A549 (cell line): ENCODE measurements around the gene KSR2.

Experiments used
- JUN ChIP-seq, 2 experiments: fragments of >200 bp; sonication (Bioruptor Twin); formaldehyde crosslinking; IDR thresholded peaks; 2 replicates in 1 of 2; 3 replicates in 1 of 2; pipeline ENCODE4 v1.6.1; 2016 to 2017
- JUNB ChIP-seq: fragments of >200 bp; sonication (Bioruptor Twin); formaldehyde crosslinking; IDR thresholded peaks from 2 replicates; pipeline ENCODE4 v1.6.1; 2016
- POLR2A ChIP-seq: IDR thresholded peaks from 2 replicates; pipeline ENCODE4 v1.6.1; 2012; ENCODE audit warnings: mild to moderate bottlenecking, low read length
- TF ChIP-seq, protein P1 (sequence below): fragments of >200 bp; sonication (Bioruptor Twin); formaldehyde crosslinking; IDR thresholded peaks from 3 replicates; pipeline ENCODE4 v1.5.1; 2016
- TF ChIP-seq, protein P2 (sequence below): fragments of 250-450 bp; sonication (Bioruptor Pico); IDR thresholded peaks from 2 replicates; pipeline ENCODE4 v1.5.0; 2021; ENCODE audit warnings: mild to moderate bottlenecking, moderate library complexity, borderline replicate concordance

DNA sequence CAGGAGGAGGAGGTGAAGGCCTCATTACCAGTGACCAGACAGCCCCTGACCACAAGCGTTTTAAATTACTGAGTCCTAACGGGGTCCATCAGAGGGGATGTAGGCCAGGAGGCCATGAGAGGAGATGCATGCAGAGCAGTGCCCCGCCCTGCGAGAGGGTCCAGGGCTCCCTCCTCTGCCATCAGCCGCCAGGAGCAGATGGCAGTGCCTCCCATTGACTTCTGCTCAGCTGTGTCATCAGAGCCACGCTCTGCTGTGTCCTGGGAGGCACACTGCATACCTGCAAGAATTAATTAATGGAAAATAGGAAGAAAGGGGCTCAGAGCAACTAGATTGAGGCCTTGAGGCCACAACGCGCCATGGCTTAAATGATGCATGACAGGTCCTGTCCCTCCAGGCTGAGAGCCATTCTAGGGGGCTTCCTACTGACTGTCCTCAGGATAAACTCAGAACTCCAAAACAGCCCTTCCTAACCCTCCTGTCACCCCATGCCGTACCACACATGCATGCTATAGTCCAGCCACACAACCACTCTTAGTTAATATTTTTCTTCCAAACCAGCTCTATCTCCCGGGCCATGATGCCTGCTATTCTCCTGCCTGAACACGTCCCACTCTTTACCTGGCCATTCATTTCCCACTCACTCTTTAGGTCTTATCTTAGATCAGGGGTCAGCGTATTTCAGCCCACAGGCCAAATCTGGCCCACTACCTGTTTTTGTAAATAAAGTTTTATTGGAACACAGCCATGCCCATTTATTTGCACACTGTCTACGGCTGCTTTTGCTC, 235.8 kb downstream of the KSR2 start:
- TF ChIP-seq POLR2A, result no peak
- TF ChIP-seq, protein P1, sequence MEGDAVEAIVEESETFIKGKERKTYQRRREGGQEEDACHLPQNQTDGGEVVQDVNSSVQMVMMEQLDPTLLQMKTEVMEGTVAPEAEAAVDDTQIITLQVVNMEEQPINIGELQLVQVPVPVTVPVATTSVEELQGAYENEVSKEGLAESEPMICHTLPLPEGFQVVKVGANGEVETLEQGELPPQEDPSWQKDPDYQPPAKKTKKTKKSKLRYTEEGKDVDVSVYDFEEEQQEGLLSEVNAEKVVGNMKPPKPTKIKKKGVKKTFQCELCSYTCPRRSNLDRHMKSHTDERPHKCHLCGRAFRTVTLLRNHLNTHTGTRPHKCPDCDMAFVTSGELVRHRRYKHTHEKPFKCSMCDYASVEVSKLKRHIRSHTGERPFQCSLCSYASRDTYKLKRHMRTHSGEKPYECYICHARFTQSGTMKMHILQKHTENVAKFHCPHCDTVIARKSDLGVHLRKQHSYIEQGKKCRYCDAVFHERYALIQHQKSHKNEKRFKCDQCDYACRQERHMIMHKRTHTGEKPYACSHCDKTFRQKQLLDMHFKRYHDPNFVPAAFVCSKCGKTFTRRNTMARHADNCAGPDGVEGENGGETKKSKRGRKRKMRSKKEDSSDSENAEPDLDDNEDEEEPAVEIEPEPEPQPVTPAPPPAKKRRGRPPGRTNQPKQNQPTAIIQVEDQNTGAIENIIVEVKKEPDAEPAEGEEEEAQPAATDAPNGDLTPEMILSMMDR, result no peak
- no peak for TF ChIP-seq JUN (IDR thresholded peaks at IDR 0.05)
- TF ChIP-seq, protein P2, sequence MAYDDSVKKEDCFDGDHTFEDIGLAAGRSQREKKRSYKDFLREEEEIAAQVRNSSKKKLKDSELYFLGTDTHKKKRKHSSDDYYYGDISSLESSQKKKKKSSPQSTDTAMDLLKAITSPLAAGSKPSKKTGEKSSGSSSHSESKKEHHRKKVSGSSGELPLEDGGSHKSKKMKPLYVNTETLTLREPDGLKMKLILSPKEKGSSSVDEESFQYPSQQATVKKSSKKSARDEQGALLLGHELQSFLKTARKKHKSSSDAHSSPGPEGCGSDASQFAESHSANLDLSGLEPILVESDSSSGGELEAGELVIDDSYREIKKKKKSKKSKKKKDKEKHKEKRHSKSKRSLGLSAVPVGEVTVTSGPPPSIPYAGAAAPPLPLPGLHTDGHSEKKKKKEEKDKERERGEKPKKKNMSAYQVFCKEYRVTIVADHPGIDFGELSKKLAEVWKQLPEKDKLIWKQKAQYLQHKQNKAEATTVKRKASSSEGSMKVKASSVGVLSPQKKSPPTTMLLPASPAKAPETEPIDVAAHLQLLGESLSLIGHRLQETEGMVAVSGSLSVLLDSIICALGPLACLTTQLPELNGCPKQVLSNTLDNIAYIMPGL (CRISPR knock-in tag), result no peak
- no peak for TF ChIP-seq JUNB
